GM19452 (cell line): ENCODE data around the gene PRUNE2.

ENCODE experiments used
- ATAC-seq: cut with Tn5 transposase; IDR thresholded peaks from one replicate; pipeline ENCODE4 v1.9.1; 2021; ENCODE audit not compliant: unreplicated experiment

The PRUNE2 gene

DNA sequence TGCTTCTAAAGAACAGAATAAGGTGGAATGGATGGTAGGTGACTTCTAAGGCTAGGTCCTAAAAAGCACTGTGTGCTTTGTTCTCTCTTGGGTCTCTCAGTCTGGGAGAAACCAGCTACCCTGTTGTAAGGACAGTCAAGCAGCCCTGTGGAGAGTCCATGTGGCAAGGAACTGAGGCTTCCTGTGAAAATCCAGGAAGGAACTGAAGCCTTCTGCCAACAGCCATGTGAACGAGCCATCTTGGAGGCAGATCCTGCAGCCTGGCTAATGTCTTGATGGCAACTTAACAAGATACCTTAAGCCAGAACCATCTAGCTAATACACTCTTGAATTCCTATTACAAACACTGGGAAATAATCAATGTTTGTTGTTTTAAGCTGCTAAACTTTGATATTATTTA, 241.8 kb downstream of the PRUNE2 start:
- ATAC-seq, result no peak

DNA sequence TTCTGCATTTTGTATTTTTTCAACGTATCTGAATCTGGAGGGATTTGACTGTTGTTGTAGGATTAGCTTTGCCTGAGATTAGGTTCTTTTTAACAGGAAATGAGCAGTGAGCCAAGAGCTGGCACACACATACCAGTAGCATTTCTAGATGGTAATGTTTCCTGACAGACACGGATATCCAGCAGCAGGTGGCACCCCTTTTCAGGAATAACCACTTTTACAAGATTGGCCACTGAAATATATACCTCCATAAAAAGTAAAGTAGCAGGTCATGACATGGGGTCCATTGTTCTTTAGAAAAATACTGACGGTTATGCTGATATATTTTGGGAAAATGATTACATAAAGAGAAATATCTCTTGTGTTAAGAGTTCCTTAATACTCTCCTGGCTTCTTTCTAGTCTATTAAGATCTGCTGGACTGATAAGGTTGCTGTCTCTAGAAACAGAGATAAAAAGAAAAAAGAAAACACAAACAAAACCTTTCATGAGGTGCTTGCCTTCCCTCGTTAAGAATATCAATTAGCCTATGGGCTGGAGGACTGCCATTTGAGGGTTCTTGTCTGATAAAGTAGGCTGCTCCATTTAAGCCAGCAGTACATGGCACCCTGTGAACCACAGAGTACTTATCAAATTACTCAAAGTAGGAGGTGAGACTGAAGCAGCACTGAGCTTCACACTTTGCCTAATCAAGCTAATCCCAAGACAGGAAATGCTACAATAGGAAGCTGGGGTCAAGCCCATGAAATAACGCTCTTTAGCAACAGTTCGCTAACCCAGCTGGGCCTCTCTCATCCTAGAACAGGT, 243.2 kb downstream of the PRUNE2 start:
- ATAC-seq, result no peak

GRCh38 chr9:76658510-76659231, 247.2 kb downstream of the PRUNE2 start:
- ATAC-seq, result peak; percentile 81

DNA sequence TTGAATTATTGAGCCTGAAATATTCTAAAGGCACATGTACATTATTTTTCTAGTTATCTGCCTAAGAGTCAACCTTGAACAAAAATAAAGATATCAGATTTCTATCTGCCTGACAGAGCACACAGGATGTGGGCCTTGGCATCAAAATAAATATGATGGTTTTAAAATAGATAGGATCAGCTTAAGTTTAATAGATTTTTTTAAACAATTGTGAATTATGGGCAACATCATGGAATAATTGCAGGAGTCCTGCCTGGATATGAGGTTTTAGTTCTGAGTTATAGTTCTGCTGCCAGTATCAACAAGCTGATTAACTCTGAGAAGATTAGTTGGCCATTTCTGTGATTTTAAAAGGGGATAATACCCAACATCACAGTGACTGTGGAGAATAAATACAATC, 248.6 kb downstream of the PRUNE2 start:
- ATAC-seq, result no peak

GRCh38 chr9:76655971-76656370, 249.9 kb downstream of the PRUNE2 start:
- ATAC-seq, result no peak

DNA sequence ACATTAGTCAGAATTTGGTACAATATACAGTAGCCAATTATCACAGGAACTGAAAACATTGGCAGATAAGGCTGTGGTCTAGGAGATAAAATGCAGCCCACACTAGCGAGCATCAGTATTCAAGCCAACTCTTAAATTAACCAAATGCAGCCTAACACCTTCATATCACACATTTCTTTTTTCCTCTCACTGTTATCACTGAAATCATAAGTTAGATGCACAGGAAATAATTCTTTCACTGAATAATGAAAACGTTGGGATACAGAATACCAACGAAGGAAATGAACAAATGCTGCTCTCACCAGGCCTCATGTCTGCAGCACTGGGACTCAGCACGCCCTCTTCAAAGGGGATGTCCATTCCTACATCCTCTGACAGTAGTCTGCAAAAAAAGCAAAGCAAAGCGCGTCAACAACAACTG, 250.8 kb downstream of the PRUNE2 start:
- no peak for ATAC-seq

GRCh38 chr9:76654575-76654974, 251.3 kb downstream of the PRUNE2 start:
- ATAC-seq, result no peak

DNA sequence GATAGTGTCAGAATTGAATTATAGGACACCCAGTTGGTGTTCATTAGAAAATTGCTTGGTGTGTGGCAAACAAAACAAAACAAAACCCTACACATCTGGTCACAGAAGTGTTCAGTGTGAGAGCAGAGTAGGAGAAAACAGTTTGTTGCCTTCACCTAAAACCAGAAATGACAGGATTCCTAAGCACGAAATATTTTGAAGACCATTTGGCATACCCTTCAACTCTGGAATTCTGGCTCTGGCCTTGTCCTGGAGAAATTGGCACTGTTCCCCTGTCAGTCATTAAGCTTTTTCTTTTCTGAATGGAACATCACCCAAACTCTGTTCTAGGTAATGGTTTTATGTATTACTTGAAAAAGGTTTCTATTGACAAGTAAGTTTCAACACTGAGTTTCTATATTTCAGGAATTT, 251.9 kb downstream of the PRUNE2 start:
- no peak for ATAC-seq

GRCh38 chr9:76652894-76653293, 253.0 kb downstream of the PRUNE2 start:
- ATAC-seq, result no peak

DNA sequence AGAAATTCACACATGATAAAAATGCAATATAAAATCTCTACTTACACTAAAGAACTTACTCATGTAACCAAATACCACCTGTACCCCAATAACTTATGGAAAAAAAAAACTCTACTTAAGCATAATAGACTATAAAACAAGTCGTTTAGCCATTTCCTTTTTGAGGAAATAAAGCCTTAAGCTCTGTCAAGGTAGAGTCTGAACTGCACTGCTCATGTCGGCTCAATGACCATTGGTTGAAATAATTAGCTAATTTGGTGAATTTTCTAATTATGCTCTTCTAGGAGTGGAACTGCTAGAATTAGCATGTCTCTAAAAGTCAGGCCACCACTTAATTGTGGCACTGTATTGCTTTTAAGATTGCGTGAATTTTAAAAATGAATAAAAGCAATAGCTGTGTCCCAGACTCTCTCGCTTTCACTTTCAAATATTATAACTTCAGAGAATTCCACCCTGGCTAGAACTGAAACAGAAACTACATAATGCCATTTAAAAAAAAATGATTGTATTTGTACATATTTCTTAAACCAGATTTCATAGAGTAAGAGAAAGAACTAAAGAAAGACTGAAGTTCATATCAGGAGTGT, 254.7 kb downstream of the PRUNE2 start:
- no peak for ATAC-seq

GRCh38 chr9:76650692-76651091, 255.2 kb downstream of the PRUNE2 start:
- no peak for ATAC-seq

- ATAC-seq, result no peak
These were observed 256.0 kb downstream of the PRUNE2 start for GRCh38 chr9:76649894-76650293.

DNA sequence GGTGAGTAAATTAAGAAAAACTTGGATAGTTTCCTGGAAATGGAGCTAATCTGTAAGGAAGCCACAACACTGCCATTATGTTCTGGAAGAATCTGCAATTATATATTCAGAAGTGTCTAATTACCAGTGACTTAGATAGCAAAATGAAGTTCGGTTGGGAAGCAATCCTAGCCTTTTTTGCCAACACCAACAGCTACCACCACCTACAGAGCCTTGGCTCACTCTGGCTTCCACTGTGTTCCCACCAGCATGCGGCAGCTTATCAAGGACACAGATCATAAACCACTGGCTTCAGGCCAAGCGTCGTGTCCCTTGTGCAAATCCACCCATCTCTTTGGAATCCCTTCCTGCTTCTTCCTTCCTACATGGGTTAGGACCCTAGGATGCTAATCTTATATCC, 259.7 kb downstream of the PRUNE2 start:
- ATAC-seq, result no peak

DNA sequence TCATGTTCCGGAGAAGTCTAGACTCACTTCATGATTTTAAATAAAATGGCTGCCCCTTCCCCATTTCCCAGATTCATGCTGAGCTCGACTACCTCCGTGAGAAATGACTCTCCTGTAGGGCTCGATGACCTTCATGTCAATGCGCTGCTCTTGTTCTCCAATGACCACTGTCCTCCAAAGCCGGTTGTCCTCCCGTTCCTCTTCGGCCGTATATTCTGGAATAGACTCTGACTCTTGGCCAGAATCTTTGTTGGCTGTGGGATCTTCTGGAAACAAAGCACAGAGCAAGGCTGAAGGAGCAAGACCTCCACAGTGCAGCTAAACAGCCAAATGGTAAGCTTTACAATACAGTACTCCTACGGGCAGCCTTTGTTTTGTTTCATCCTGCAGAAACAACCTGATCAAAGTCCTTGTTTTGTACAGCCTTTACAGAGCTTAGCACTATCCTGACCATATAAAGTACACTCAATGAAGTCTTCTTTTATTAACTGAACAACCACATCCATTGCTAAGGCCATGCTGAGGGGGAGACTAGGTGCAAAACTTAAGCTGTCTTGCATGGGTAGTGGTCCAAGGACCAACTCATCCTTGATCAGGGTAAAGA, 261.2 kb downstream of the PRUNE2 start:
- ATAC-seq, result no peak

DNA sequence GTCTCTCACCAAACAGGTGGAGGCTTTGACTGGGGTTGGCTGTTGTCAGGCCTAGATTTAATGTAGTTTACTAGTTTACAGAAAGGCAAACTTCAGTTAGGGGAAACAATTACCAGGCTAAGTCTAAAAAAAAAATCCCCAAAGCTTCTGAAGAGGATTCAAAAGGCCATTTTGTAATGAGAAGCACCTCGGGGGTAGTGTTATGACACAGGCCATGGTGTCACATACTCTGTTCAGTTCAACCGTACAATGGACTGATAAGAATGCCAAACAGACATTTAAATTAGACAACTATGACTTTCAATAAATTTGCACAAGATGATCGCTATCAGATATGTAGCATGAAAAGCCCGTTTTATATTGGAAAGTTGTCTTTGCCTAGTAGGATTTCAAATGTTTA, 261.7 kb downstream of the PRUNE2 start:
- peak; percentile 4 for ATAC-seq

GRCh38 chr9:76643399-76644117, 262.4 kb downstream of the PRUNE2 start:
- ATAC-seq, result peak; percentile 98

DNA sequence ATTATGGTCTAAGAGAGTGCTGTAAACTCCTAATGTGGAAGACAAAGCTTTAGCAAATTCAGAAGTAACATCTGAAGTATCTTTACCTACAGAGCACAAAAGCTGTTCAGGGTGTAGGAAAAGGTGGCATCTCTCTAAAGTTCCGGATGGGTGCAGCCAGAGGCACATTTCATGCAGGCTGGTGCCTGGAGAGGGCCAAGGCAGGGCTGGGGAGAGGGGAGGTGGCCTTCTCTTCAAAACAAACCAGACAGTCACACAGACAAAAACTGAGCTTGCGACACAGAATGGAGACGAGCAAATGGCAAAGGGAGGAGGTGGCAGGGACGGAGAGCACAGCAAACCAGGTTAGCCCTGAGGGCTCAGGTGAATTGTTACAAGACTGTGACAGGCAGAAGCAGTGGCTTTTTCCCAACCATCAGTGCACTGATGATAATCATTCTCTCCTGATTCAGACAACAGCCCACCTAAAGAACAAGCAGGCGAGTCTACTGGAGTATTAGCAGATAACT, 263.2 kb downstream of the PRUNE2 start:
- no peak for ATAC-seq

DNA sequence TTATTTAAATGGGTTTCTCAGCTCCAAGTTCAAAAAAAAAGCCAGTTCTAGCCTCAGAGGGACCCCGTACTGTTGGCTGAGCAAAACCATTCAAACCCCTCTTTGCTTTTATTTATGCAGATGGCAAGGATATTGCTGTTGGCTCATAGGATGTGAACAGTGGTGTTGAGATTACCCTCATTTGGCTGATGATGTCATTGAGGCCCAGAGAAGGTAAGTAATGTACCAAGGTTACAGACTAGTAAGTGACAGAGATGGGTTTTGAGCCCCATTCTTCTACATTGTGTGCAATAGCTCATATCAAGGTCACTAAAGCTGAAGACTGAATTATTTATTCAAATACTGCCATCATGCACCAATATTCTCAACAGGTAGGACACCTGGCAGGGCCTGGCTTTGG, 263.8 kb downstream of the PRUNE2 start:
- no peak for ATAC-seq

DNA sequence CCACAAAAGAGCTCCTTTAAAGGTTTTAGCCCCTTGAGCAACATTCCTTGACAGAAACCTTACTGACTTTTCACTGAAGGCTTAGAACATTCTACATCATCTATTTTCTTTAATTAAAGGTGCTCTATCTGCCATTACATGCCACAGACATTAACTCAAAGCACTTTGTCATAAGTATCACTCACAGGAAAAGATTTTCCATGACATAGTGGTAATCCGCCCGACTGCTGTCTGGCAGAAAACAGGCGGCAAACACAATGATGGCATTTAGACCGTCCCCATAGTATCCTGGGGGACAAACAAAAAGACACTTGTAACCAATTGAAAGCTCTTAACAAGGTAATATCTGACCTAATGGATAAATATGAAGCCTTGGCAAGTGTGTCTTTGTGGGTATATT, 267.9 kb downstream of the PRUNE2 start:
- ATAC-seq, result no peak

DNA sequence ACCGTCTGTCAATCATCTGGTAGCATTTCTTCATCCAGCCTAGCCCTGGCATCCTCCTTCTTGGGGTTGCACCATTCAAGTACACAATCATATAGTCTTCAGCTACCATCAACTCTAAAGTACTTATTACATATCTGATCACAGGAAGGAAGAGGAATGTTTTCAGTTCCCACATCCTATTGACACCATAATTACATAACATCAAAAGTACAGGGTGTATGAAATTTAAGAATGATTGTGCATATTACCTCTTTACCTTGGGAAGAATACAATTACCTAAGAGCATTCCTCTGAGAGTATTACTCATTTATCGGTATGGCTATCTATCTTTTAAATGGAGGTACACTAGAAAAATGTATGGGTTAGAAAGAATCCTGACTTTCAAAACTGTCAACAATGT, 268.5 kb downstream of the PRUNE2 start:
- ATAC-seq, result no peak
